SU-DHL-6 (cell line): ENCODE measurements around the gene PTCH2.
A peak's percentile ranks its signal among the peaks of the same experiment; 100 is the strongest.

Experiments
- H2AFZ ChIP-seq: fragments of 200-600 bp; sonication (generic); 2 replicates; pipeline ENCODE4 v1.6.1; 2014; ENCODE audit warnings: low read depth, mild to moderate bottlenecking, moderate library complexity, mixed read lengths, antibody characterized with exemption, low read length; ENCODE audit not compliant: severe bottlenecking
- H3F3A ChIP-seq: fragments of 200-600 bp; shearing (Covaris generic); 2 replicates; pipeline ENCODE4 v1.6.0; 2016; ENCODE audit warnings: antibody characterized with exemption, mild to moderate bottlenecking; ENCODE audit not compliant: insufficient read depth
- H3K27ac ChIP-seq: fragments of 200-600 bp; sonication (generic); 2 replicates; pipeline ENCODE4 v1.5.1; 2016; ENCODE audit warnings: low read depth, mild to moderate bottlenecking, low read length, moderate library complexity, mixed read lengths
- H3K27me3 ChIP-seq: fragments of 200-600 bp; sonication (generic), shearing (Covaris generic); 2 replicates; pipeline ENCODE4 v1.6.0; 2014; ENCODE audit warnings: mild to moderate bottlenecking, low read length
- H3K36me3 ChIP-seq: fragments of 200-600 bp; sonication (generic); 2 replicates; pipeline ENCODE4 v1.6.1; 2014; ENCODE audit warnings: mild to moderate bottlenecking, low read length, mixed read lengths
- H3K4me2 ChIP-seq: fragments of 300-600, 200-600 bp; shearing (Covaris generic), sonication (generic); 2 replicates; pipeline ENCODE4 v1.6.0; 2014; ENCODE audit warnings: low read length, low read depth, mild to moderate bottlenecking; ENCODE audit not compliant: poor library complexity, severe bottlenecking
- H3K4me3 ChIP-seq: fragments of 200-600 bp; sonication (generic); 2 replicates; pipeline ENCODE4 v1.5.1; 2014; ENCODE audit warnings: antibody characterized with exemption, low read length, mild to moderate bottlenecking, mixed read lengths; ENCODE audit not compliant: insufficient read depth, poor library complexity, severe bottlenecking
- H3K79me2 ChIP-seq: fragments of 200-600 bp; sonication (generic); 2 replicates; pipeline ENCODE4 v1.6.1; 2014; ENCODE audit warnings: mild to moderate bottlenecking, low read length, moderate library complexity; ENCODE audit not compliant: insufficient read depth
- H3K9ac ChIP-seq: fragments of 200-600 bp; sonication (generic); 2 replicates; pipeline ENCODE4 v1.7.0; 2014; ENCODE audit warnings: mild to moderate bottlenecking, low read length
- H3K9me2 ChIP-seq: fragments of 200-600 bp; sonication (generic); replicated peaks from 2 replicates; pipeline ENCODE4 v1.6.1; 2014; ENCODE audit warnings: low read length; ENCODE audit not compliant: insufficient read depth
- H3K9me3 ChIP-seq: fragments of 200-600 bp; sonication (generic); 2 replicates; pipeline ENCODE4 v1.6.1; 2014; ENCODE audit warnings: low read length, mixed read lengths; ENCODE audit not compliant: insufficient read depth
- H4K20me1 ChIP-seq: fragments of 200-600 bp; sonication (generic); 2 replicates; pipeline ENCODE4 v1.6.1; 2014; ENCODE audit warnings: low read depth, mild to moderate bottlenecking, antibody characterized with exemption, low read length, moderate library complexity, mixed read lengths
- EZH2phosphoT487 ChIP-seq: fragments of 200-600 bp; sonication (generic), shearing (Covaris generic); conservative IDR thresholded peaks from 2 replicates; pipeline ENCODE4 v1.6.1; 2018; ENCODE audit warnings: mild to moderate bottlenecking, antibody characterized with exemption, low read length, moderate library complexity, mixed read lengths
- TF ChIP-seq, protein P1 (sequence below): fragments of 200-600 bp; sonication (generic); IDR thresholded peaks from one replicate; pipeline ENCODE4 v1.5.1; 2017; ENCODE audit warnings: antibody characterized with exemption, mild to moderate bottlenecking, low read length, moderate library complexity; ENCODE audit not compliant: insufficient read depth, poor library complexity, severe bottlenecking

Gene PTCH2

DNA sequence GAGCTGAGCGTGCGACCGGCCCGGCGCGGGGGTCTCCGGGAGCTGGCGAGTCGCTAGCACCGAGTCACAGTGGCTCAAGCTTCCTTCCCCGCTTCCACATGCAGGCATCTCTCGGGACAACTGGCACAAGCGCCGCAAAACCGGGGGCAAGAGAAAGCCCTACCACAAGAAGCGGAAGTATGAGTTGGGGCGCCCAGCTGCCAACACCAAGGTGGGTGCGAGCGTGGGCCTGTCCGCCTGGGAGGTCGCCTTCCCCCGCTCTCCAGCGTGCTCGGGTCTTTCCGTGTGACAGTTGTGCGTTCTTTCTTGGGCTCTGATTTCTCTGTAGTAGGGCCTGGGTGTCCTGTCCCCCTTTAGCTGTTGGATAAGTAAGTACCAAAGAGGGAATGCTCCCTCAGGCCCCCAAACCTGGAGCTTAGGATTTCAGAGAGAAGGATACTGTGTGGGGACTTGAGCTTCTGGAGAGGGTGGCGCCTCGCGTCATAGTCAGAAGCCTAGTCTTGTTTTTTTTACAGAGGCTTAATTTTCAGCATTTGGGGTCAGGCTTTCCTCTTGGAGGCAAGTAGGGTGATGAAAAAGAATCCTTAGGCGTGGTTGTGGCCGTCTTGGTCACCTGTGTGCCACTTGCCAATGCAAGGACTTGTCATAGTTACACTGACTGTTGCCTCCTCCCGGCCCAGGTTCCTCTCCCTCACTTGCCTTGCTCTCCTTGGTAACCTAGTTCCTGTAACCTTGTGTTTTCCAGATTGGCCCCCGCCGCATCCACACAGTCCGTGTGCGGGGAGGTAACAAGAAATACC lies 66.9 kb downstream of the PTCH2 start:
- Histone ChIP-seq H3K27ac (peak overlapping the region; percentile 87), H3K4me3 (peak overlapping the region; percentile 99), H3K4me2 (peak overlapping the region; percentile 99), H3K9ac (peak overlapping the region; percentile 84), H3K9me2 (no peaks in the 10 kb centered on the region), H3K27me3 (no peaks in the 10 kb centered on the region), H3K79me2 (peaks cover 43% of the 10 kb centered on the region), H3K9me3 (no peaks in the 10 kb centered on the region), H2AFZ (no peak overlapping the region), H3K36me3 (peaks cover 34% of the 10 kb centered on the region), H4K20me1 (peaks cover 21% of the 10 kb centered on the region; the same call in 1 of the 2 replicates), H3F3A (peaks cover 51% of the 10 kb centered on the region)
- TF ChIP-seq EZH2phosphoT487: no peak
- TF ChIP-seq, protein P1, sequence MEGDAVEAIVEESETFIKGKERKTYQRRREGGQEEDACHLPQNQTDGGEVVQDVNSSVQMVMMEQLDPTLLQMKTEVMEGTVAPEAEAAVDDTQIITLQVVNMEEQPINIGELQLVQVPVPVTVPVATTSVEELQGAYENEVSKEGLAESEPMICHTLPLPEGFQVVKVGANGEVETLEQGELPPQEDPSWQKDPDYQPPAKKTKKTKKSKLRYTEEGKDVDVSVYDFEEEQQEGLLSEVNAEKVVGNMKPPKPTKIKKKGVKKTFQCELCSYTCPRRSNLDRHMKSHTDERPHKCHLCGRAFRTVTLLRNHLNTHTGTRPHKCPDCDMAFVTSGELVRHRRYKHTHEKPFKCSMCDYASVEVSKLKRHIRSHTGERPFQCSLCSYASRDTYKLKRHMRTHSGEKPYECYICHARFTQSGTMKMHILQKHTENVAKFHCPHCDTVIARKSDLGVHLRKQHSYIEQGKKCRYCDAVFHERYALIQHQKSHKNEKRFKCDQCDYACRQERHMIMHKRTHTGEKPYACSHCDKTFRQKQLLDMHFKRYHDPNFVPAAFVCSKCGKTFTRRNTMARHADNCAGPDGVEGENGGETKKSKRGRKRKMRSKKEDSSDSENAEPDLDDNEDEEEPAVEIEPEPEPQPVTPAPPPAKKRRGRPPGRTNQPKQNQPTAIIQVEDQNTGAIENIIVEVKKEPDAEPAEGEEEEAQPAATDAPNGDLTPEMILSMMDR: no peak

DNA sequence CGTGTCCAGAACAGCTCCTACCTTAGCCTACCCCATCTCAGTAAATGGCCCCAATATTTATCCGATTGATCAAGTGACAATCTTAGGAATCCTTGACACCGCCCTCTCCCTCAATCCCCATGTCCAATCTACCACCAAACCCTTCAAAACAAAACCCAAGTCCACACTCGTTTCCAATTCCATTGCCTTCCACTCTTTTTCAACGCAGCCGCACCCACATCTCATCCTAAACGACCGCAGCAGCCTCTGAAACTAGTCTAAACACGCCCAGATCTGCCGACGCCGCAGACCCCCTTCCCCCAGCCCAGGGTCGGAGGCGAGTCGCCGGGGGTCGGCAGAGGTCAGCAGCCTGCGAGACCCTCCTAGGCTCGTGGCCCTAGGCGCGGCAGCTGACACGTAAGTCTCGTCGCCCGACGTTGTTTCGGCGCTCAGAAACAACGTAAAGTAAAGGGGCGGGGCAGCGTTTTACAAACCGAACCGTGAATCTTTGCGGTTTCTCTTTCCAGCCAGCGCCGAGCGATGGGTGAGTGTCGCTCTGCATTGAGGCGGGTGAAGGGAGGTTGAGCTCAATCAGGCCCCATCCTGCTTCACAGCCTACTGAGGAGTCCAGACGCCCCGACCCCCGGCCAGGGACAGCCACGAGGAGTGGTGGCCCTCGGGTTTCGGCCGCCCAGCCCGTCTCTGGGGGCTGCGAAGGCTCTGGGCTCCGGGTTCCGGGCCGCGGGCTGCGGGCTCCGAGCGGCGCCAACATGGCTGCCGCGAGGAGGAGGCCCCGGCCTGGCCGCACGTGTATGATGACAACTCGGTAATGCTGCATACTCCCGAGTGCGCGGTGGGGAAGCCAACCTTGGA lies 67.7 kb downstream of the PTCH2 start, which contains the start of gene RPS8:
Gene RPS8, plus strand, starts transcription at position 463 of the 852 bp plus-strand sequence. Its CDS starts 57 bp downstream, at position 520.
- TF ChIP-seq, protein P1: no peak
- TF ChIP-seq EZH2phosphoT487: no peak
- peak within 1 kb of the TSS; percentile 87 for H3K27ac ChIP-seq
- H3K36me3 ChIP-seq: peaks cover 34% of the 10 kb centered on the region
- peaks cover 43% of the 10 kb centered on the region for H3K79me2 ChIP-seq
- H3K4me3 ChIP-seq: peak within 1 kb of the TSS; percentile 99
- H3K27me3 ChIP-seq: no peaks in the 10 kb centered on the region
- no peaks in the 10 kb centered on the region for H3K9me3 ChIP-seq
- H2AFZ ChIP-seq: peak within 1 kb of the TSS; percentile 91
- H4K20me1 ChIP-seq: peaks cover 21% of the 10 kb centered on the region; the same call in 1 of the 2 replicates
- H3K4me2 ChIP-seq: peak within 1 kb of the TSS; percentile 99
- H3K9ac ChIP-seq: peak within 1 kb of the TSS; percentile 84
- H3F3A ChIP-seq: peaks cover 49% of the 10 kb centered on the region
- H3K9me2 ChIP-seq: no peaks in the 10 kb centered on the region
